ENCODE results near the gene TRAF3IP1.
A peak's percentile ranks its signal among the peaks of the same experiment; 100 is the strongest.
"Not testable (repeated sequence)": the region's sequence is repeated elsewhere in the genome, so short reads cannot be mapped to it uniquely, and the experiment has no call there.

Gene TRAF3IP1

DNA sequence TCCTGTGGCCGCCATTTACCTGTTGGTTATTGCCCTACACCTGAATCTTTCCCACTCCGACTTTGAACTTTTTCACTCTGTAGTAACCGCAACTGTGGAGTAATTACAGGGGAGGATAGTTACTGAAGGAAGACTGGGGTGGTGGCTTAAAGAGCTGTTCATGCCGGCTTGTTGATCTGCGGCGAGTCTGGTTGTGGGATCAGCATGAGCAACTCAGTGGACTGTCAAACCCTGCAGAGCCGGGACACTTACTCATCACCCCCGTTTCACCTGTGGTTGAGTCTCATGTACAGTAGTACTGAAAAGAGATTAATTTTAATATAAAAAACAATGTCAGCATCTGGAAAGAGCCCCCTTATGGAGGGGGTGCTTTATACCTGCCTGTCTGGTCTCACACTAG is 108.5 kb downstream of the TRAF3IP1 start:
- no peak for DNase-seq (ENCODE audit: low read depth)

DNA sequence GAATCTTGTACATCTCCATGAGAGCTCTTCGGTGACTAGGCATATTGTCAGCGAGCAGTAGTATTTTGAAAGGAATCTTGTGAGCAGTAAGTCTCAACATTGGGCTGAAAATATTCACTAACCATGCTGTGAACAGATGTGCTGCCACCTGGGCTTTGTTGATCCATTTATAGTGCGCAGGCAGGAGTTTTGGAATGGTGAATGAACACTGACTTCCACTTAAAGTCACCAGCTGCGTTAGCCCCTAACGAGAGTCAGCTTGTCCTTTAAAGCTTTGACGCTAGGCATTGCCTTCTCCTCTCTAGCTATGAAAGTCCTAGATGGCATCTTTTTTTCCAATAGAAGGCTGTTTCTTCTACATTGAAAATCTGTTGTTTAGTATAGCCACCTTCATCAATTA is 110.5 kb downstream of the TRAF3IP1 start:
- DNase-seq (ENCODE audit: low read depth), result no peak

- DNase-seq (ENCODE audit: low read depth), result no peak
These were observed 111.1 kb downstream of the TRAF3IP1 start for GRCh38 chr2:238431456-238431855.

- no peak for DNase-seq (ENCODE audit: low read depth)
These were observed 113.1 kb downstream of the TRAF3IP1 start for GRCh38 chr2:238433300-238433915.

DNA sequence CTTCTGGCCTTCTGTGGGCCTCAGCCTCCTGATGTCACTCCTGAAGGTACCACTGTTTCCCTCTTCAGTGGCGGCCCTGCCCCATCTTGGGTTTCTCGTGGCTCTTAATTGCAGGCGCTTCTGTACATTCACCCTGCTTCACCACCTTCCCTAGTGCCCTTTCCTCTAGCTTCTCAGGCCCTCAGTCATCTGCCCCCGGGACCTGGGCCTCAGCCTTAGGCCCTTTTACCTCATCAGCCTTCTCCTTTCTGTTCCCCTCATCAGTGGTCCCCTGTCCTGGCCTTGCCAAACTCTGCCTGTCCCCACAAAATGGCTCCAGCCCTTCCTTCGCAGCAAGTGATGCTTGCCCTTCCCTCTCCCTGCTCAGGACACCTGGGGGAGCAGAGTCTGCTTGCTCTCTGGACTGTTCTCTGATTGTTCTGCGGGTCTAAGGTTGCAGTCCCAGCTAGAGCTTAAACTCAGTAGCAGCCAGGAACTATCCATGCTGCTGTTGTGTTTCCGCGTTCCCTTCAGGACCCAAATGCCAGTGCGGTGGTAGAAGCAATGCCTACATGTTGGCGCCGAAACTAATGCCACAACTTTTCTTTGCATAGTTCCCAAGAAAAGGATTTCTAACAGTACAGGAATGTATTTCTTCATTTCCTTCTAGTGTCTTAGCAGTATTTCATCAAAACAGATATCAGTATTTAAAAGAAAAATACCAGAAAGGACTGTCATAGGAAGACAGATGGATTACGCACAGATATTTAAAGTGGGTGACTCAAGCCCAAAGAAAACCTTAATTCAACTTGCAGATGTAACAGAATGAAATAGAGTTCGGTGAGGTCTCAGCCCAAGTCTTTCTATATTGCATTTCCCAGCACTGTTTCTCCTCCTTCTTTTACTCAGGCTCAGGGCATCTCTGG is 113.9 kb downstream of the TRAF3IP1 start:
- peak; percentile 78 for DNase-seq (ENCODE audit: low read depth)

- no peak for DNase-seq (ENCODE audit: low read depth)
These were observed 114.8 kb downstream of the TRAF3IP1 start for GRCh38 chr2:238434846-238435751.

DNA sequence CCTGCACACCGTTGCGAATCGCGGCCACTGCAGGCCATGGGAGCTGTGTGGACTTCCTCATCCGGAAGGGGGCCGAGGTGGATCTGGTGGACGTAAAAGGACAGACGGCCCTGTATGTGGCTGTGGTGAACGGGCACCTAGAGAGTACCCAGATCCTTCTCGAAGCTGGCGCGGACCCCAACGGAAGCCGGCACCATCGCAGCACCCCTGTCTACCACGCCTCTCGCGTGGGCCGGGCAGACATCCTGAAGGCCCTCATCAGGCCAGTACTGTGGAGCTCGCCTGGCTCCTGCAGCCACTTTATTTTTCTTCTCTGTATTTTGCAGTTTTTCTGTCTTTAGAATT is 115.4 kb downstream of the TRAF3IP1 start:
- no peak for DNase-seq (ENCODE audit: low read depth)

DNA sequence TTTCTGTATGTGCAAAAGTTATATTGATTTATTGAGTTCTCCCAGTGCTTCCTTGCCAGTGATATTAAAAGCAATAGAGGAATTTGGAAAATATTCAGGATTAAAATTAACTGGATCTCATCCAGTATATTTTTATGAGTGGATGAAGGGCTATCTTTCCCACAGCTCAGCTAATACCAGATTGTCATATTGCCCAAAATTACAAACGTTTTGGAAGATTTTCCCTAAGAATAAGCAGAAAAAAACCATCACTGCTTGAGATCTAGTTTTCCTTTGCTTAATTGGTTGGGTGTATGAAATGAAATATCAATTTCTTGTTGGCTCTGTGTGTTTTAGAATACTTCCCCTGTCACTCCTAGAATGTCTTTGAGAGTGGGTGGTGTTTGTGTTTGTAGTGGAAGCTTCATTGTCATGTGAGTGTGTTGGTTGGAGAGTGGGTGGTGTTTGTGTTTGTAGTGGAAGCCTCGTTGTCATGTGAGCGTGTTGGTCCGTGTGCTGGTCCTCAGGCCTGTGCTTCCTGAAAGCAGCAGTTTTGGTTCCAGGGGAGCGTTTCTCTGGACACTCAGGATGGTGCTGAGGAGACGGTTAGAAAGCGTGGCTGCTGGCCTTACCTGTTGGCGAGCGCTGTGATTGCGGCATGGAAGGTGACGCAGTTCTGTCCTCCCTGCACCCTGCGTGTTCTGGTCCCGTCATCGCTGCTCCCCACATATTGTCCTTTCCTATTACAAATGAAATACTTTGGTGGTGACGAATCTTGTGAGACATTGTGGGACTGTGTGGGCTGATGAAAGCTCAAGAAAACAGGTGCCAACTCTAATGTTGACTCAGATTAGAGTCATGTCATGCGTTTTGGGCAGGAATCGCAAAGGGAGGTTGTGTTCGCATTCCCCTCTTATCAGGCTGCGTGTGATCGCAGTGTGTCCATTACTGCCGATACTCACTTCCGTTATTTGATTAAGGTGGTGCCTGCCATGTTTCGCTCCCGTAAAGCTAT is 118.8 kb downstream of the TRAF3IP1 start:
- peak; percentile 63 for DNase-seq (ENCODE audit: low read depth)

DNA sequence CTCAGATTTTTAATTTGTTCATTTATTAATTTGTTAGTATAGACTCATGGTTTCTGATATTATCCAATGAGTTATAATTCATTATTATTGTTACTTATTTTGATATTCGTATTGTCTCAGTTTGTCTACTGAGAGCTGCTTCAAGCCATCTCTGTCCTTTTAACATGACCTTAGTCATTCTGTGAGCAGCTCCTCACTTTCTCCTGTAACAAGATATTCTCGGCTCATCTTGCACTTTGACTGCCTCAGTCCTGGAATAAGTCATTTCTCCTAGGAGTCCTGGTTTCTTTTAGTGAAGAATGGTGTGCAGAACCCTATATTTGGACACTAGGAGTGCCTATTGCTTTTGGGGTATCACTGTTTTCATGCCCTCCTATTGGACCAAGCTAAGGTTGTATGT is 119.6 kb downstream of the TRAF3IP1 start:
- DNase-seq (ENCODE audit: low read depth), result no peak

- no peak for DNase-seq (ENCODE audit: low read depth)
These were observed 120.0 kb downstream of the TRAF3IP1 start for GRCh38 chr2:238440331-238440730.

- DNase-seq (ENCODE audit: low read depth), result no peak
These were observed 120.4 kb downstream of the TRAF3IP1 start for GRCh38 chr2:238440767-238441166.

- no peak for DNase-seq (ENCODE audit: low read depth)
These were observed 121.2 kb downstream of the TRAF3IP1 start for GRCh38 chr2:238441262-238442114.

DNA sequence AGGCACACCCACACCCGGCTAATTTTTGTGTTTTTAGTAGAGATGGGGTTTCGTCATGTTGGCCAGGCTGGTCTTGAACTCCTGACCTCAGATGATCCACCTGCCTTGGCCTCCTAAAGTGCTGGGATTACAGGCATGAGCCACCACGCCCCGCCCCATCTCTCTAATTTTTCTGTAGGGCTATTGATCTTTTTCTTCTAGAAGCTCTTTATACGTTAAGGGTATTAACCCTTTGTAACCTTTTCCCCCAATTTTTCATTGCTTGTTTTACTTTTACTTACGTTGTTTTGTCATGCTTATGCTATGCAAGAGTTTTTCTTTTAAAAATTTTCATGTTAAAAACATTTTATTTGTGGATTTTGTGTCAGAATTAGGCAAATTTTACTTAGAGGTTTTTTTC is 121.9 kb downstream of the TRAF3IP1 start:
- not testable (repeated sequence) for DNase-seq (ENCODE audit: low read depth)

DNA sequence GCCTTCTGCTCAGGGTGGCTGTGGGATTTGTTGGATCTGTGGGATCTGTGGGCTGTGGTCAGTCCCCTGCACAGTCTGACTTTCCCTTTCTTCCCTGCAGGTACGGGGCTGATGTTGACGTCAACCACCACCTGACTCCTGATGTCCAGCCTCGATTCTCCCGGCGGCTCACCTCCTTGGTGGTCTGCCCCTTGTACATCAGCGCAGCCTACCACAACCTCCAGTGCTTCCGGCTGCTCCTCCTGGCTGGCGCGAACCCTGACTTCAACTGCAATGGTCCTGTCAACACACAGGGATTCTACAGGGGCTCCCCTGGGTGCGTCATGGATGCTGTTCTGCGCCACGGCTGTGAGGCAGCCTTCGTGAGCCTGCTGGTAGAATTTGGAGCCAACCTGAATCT is 123.9 kb downstream of the TRAF3IP1 start:
- no peak for DNase-seq (ENCODE audit: low read depth)

DNA sequence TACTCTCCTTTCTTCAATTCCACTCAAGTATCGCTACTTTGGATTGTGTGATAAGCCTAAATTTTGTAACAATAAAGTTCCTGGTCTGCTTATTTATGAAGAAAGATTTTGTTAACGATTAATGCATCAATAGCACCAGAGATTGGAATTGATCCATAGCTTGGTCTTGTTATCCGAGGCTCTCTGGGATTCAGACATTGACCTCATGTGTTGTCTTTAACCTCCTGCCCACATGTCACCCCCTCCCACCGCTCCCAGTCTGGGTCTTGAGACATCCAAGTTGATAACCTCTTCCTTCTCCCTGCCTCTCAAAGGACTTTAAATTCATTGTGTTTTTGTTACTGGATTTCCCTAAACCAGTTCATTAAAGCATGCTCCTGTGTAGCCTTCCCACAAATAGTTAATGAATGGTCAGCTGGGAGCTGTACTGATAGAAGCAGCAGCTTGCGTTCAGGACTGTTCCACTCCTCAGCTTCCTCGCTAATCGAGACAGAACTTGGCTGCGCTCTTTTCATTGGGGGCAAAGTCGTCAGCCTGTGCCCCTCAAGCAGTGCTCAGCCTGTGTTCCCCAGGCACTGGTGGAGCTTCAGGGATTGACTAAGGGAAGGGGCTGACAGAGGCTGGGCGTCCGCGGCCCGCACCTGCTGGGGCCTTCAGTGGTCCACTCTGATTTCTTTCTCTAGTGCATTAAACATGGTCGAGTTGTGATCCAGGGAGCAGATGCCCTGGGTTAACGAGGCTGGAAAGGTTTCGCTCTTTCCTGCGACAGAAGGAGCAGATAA is 125.3 kb downstream of the TRAF3IP1 start:
- no peak for DNase-seq (ENCODE audit: low read depth)

- DNase-seq (ENCODE audit: low read depth), result no peak
These were observed 126.1 kb downstream of the TRAF3IP1 start for GRCh38 chr2:238446371-238446770.

DNA sequence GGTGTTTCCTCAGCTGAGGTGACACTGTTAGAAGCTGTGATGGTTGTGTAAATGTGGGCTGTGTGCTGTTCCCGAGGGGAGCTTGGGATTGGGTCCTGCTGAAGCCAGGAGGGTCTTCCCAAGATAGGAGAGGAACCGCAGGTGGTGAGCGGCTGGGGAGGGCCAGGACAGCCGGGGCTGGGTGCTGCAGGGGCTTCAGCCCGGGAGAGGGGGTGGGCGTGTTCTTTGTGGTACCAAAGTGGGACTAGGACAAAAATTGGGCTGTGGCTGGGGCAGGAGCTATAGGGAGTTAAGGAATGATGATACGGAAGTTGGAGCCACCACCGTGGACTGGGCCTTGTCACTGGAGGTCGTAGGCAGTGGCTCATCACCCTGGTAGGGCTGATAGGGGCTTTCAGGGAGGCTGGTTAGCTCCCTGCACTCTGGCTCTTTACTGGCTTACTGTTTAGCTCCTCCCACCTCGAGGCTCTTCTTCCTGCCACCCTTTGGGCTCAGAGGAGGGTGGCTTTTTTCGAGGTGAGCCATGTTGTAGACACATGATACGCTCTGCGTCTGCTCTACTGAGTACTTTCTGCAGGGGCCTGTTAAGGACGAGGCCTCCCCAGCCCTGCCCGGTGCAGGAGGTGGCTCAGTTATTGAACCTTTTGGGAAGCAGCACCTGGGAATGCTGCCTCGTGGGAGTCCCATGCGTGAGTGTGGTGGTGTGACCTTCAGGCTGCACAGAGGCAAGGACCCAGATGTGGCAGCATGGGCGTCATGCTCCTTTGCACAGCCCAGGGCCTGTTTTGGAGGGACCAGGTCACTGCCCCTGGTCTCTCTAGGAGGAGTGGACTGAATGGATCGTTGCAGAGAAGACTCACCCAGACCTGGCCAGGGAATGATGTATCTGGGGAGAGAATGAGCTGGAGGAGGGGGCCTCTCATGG is 128.0 kb downstream of the TRAF3IP1 start:
- DNase-seq (ENCODE audit: low read depth), result no peak

GRCh38 chr2:238449241-238449640 is 128.9 kb downstream of the TRAF3IP1 start:
- no peak for DNase-seq (ENCODE audit: low read depth)

Data from GM04504 (cell line).